Measurements from ENCODE around the gene SPAG17. TPM values are rescaled to one million over a fixed set of nuclear protein-coding genes. Genes with fewer than 3 reads are reported as not detected.

The SPAG17 gene
- total RNA-seq, 2 experiments from 2014 or later = not detected

DNA sequence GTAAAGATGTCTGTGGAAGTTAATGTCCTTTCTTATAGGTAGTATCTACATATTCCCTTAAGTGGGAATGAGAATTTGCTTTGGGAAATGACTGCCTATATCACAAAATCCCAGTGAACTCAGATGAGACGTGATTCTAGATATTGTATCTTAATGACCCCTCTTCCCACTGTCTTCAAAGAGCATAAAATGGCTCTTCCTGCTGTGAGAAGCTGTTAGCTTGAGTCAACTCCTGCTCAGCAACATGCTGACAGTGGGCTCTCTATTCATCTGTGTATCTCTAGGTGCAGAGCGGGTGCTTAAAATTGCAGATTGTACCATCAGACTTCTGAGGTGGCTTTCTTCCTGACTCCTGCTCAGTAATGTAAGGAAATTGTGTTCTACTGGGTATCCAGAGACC is 100.6 kb downstream of the SPAG17 start:
- Mint-ChIP-seq H3K36me3 (ENCODE audit: low read depth) (no peaks in the 10 kb centered on the region), H3K4me3 (no peak overlapping the region), H3K9me3 (no peaks in the 10 kb centered on the region), H3K27ac (no peak overlapping the region), H3K4me1 (ENCODE audit: low read depth) (no peaks in the 10 kb centered on the region), H3K27me3 (peaks cover 5% of the 10 kb centered on the region)
- POLR2A ChIA-PET = no interaction called here
- Histone ChIP-seq H3K36me3 (ENCODE audit: insufficient read depth, low read length) (no peaks in the 10 kb centered on the region), H3K4me3 (ENCODE audit: low read length) (no peak overlapping the region), H3K9me3 (ENCODE audit: control insufficient read depth in 1 of 2, insufficient read depth in 1 of 2, low read length in 2 of 2) (no peaks in the 10 kb centered on the region), H3K4me1 (ENCODE audit: insufficient read depth, low read length) (no peaks in the 10 kb centered on the region), H3K27ac (ENCODE audit: low read depth in 1 of 2, low read length in 2 of 2) (no peak overlapping the region), H3K27me3 (ENCODE audit: control insufficient read depth in 1 of 2, insufficient read depth in 2 of 2, low read length in 2 of 2) (no peaks in the 10 kb centered on the region)
- no peak for ATAC-seq (ENCODE audit: poor library complexity)
- CTCF ChIA-PET = interaction anchor here (1.2 kb wide), 1 partner anchor 9 kb away, joined by 3 read pairs; no protein-coding TSS in a partner anchor
- TF ChIP-seq, protein P1, sequence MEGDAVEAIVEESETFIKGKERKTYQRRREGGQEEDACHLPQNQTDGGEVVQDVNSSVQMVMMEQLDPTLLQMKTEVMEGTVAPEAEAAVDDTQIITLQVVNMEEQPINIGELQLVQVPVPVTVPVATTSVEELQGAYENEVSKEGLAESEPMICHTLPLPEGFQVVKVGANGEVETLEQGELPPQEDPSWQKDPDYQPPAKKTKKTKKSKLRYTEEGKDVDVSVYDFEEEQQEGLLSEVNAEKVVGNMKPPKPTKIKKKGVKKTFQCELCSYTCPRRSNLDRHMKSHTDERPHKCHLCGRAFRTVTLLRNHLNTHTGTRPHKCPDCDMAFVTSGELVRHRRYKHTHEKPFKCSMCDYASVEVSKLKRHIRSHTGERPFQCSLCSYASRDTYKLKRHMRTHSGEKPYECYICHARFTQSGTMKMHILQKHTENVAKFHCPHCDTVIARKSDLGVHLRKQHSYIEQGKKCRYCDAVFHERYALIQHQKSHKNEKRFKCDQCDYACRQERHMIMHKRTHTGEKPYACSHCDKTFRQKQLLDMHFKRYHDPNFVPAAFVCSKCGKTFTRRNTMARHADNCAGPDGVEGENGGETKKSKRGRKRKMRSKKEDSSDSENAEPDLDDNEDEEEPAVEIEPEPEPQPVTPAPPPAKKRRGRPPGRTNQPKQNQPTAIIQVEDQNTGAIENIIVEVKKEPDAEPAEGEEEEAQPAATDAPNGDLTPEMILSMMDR (IDR thresholded peaks at IDR 0.05) = no peak
- no peak for DNase-seq
- intact Hi-C loops (cut with DNase I, micrococcal nuclease) = no loop called here

DNA sequence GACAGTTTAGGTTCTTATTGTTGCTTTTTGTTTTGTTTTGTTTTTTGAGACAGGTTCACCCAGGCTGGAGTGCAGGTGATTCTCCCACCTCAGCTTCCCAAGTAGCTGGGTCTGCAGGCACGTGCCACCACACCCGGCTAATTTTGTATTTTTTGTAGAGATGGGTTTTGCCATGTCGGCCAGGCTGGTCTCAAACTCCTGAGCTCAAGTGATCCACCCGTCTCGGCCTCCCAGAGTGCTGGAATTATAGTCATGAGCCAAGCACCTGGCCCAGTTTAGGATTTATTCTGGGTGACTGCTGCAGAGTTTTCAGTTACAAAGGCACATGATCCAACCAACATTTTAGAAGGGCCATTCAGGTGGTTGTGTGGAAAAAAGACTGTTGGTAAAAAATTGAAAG is 102.0 kb downstream of the SPAG17 start:
- Mint-ChIP-seq H3K27me3 (peaks cover 5% of the 10 kb centered on the region), H3K4me1 (ENCODE audit: low read depth) (no peaks in the 10 kb centered on the region), H3K9me3 (no peaks in the 10 kb centered on the region), H3K4me3 (no peak overlapping the region), H3K36me3 (ENCODE audit: low read depth) (no peaks in the 10 kb centered on the region), H3K27ac (no peak overlapping the region)
- ChIA-PET POLR2A (no interaction called here), CTCF (interaction anchor here (1.2 kb wide), 1 partner anchor 11 kb away, joined by 3 read pairs; no protein-coding TSS in a partner anchor)
- Histone ChIP-seq H3K4me1 (ENCODE audit: insufficient read depth, low read length) (no peaks in the 10 kb centered on the region), H3K9me3 (ENCODE audit: control insufficient read depth in 1 of 2, insufficient read depth in 1 of 2, low read length in 2 of 2) (no peaks in the 10 kb centered on the region), H3K36me3 (ENCODE audit: insufficient read depth, low read length) (no peaks in the 10 kb centered on the region), H3K27ac (ENCODE audit: low read depth in 1 of 2, low read length in 2 of 2) (no peak overlapping the region), H3K4me3 (ENCODE audit: low read length) (no peak overlapping the region), H3K27me3 (ENCODE audit: control insufficient read depth in 1 of 2, insufficient read depth in 2 of 2, low read length in 2 of 2) (no peaks in the 10 kb centered on the region)
- intact Hi-C loops (cut with DNase I, micrococcal nuclease) = no loop called here
- ATAC-seq (ENCODE audit: poor library complexity) (no peak), DNase-seq (no peak)
- TF ChIP-seq, protein P1 (IDR thresholded peaks at IDR 0.05) = no peak

DNA sequence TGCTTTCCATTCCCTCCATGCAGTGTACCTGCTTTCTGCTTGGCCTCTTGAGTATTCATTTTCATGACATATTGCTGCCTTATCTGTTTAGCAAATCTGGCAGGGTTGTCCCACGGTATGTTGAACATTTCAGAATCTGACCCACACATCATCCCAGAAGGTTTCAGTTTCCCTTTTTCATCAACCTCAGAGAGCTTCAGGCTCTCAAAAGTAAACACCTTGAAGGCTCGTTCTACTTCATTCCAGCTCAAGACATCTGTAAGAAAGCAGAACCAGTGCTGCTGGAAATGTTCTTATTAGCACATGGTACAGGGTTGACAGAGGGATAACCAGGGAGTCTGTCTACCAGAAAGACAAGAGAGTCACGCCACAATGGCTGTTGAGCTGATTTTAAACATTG is 103.6 kb downstream of the SPAG17 start:
- H3K27ac ChIP-seq (ENCODE audit: low read depth in 1 of 2, low read length in 2 of 2) = no peak overlapping the region
- H3K27me3 Mint-ChIP-seq = peaks cover 5% of the 10 kb centered on the region
- H3K36me3 ChIP-seq (ENCODE audit: insufficient read depth, low read length) = no peaks in the 10 kb centered on the region
- no peaks in the 10 kb centered on the region for H3K9me3 ChIP-seq (ENCODE audit: control insufficient read depth in 1 of 2, insufficient read depth in 1 of 2, low read length in 2 of 2)
- H3K27ac Mint-ChIP-seq = no peak overlapping the region
- H3K4me3 ChIP-seq (ENCODE audit: low read length) = no peak overlapping the region
- TF ChIP-seq, protein P1 (IDR thresholded peaks at IDR 0.05) = no peak
- ChIA-PET POLR2A (no interaction called here), CTCF (no interaction called here)
- ATAC-seq (ENCODE audit: poor library complexity) = no peak
- no peaks in the 10 kb centered on the region for H3K4me1 Mint-ChIP-seq (ENCODE audit: low read depth)
- no peaks in the 10 kb centered on the region for H3K27me3 ChIP-seq (ENCODE audit: control insufficient read depth in 1 of 2, insufficient read depth in 2 of 2, low read length in 2 of 2)
- intact Hi-C loops (cut with DNase I, micrococcal nuclease) = no loop called here
- H3K36me3 Mint-ChIP-seq (ENCODE audit: low read depth) = no peaks in the 10 kb centered on the region
- H3K9me3 Mint-ChIP-seq = no peaks in the 10 kb centered on the region
- H3K4me1 ChIP-seq (ENCODE audit: insufficient read depth, low read length) = no peaks in the 10 kb centered on the region
- H3K4me3 Mint-ChIP-seq = no peak overlapping the region
- DNase-seq = no peak

Data from CD4-positive, alpha-beta T cell (primary cell).